Keratinocyte (primary cell): ENCODE results near the gene MYO16. TPM values are rescaled to one million over a fixed set of nuclear protein-coding genes. Genes with fewer than 3 reads are reported as not detected.
A peak's percentile ranks its signal among the peaks of the same experiment; 100 is the strongest.

Experiments used
- DNase-seq: peaks from one replicate; pipeline ENCODE4 v3.0.0-alpha.2; 2011; ENCODE audit warnings: low read depth, missing footprints, low spot score
- FAIRE-seq: peaks from 2 replicates; lab custom pipeline; 2011; peaks lifted over from hg19 to GRCh38; lab: Jason Lieb, UNC
- H2AFZ ChIP-seq: 2 replicates; pipeline ENCODE4 v1.6.0; 2012; ENCODE audit warnings: low read length, control low read depth, inconsistent platforms; ENCODE audit not compliant: control insufficient read depth
- H3K27ac ChIP-seq: 2 replicates; pipeline ENCODE4 v1.5.1; 2011; ENCODE audit warnings: low read length; ENCODE audit not compliant: control insufficient read depth, insufficient read depth
- H3K27me3 ChIP-seq: 3 replicates; pipeline ENCODE4 v1.6.0; 2011; ENCODE audit warnings: low read length; ENCODE audit not compliant: control insufficient read depth, insufficient read depth; ENCODE audit errors: extremely low read depth
- H3K36me3 ChIP-seq, 2 experiments: 2 replicates in 1 of 2; 3 replicates in 1 of 2; pipeline ENCODE4 v1.5.1; 2011; ENCODE audit warnings: low read length in 2 of 2, mild to moderate bottlenecking in 1 of 2; ENCODE audit not compliant: control insufficient read depth in 2 of 2, insufficient read depth in 2 of 2; ENCODE audit errors: extremely low read depth in 1 of 2
- H3K4me1 ChIP-seq: 3 replicates; pipeline ENCODE4 v1.5.1; 2011; ENCODE audit warnings: low read length; ENCODE audit not compliant: control insufficient read depth, insufficient read depth; ENCODE audit errors: extremely low read depth
- H3K4me2 ChIP-seq: 3 replicates; pipeline ENCODE4 v1.6.0; 2011; ENCODE audit warnings: low read depth, low read length; ENCODE audit not compliant: control insufficient read depth, insufficient read depth; ENCODE audit errors: extremely low read depth
- H3K4me3 ChIP-seq, 3 experiments: fragments of 200-600 bp in 1 of 3; sonication (generic) in 1 of 3; 2 replicates in 2 of 3; 3 replicates in 1 of 3; pipeline ENCODE4 v1.5.1; 2011 to 2016; ENCODE audit warnings: low read length in 3 of 3, mild to moderate bottlenecking in 3 of 3, control low read depth in 2 of 3, inconsistent platforms in 1 of 3, low read depth in 1 of 3, mixed read lengths in 1 of 3, mixed run types in 1 of 3, moderate library complexity in 1 of 3; ENCODE audit not compliant: control insufficient read depth in 2 of 3, insufficient read depth in 2 of 3; ENCODE audit errors: extremely low read depth in 1 of 3
- H3K79me2 ChIP-seq: 2 replicates; pipeline ENCODE4 v1.6.0; 2012; ENCODE audit warnings: low read length; ENCODE audit not compliant: control insufficient read depth, insufficient read depth
- H3K9ac ChIP-seq: 3 replicates; pipeline ENCODE4 v1.6.0; 2011; ENCODE audit warnings: low read length; ENCODE audit not compliant: control insufficient read depth, insufficient read depth; ENCODE audit errors: extremely low read depth
- H3K9me1 ChIP-seq: 3 replicates; pipeline ENCODE4 v1.6.0; 2011; ENCODE audit warnings: low read length; ENCODE audit not compliant: control insufficient read depth, insufficient read depth; ENCODE audit errors: extremely low read depth
- H3K9me3 ChIP-seq: 2 replicates; pipeline ENCODE4 v1.5.1; 2012; ENCODE audit warnings: low read depth, low read length; ENCODE audit not compliant: control insufficient read depth
- H4K20me1 ChIP-seq: 3 replicates; pipeline ENCODE4 v1.6.0; 2011; ENCODE audit warnings: low read length; ENCODE audit not compliant: control insufficient read depth, insufficient read depth; ENCODE audit errors: extremely low read depth
- CTCF ChIP-seq, 3 experiments: IDR thresholded peaks in 1 of 3; conservative IDR thresholded peaks in 1 of 3; optimal IDR thresholded peaks in 1 of 3; 2 replicates in 2 of 3; 3 replicates in 1 of 3; pipeline versions ENCODE3 to v1.5.1; 2011; ENCODE audit warnings: low read length in 3 of 3, mild to moderate bottlenecking in 3 of 3, moderate library complexity in 2 of 3, control low read depth in 1 of 3, inconsistent platforms in 1 of 3; ENCODE audit not compliant: insufficient read depth in 2 of 3; ENCODE audit errors: extremely low read depth in 1 of 3
- EZH2 ChIP-seq: IDR thresholded peaks from one replicate; pipeline ENCODE4 v1.6.1; 2012; ENCODE audit warnings: inconsistent platforms, mild to moderate bottlenecking, low read length, moderate library complexity
- dilution Hi-C: fragments of 300-500 bp; cut with MboI; formaldehyde crosslinking; loops from one replicate; pipeline ENCODE4 v1.7.0; 2020; ENCODE audit warnings: low sequenced_read_pairs; ENCODE audit not compliant: extremely low pct_ligation_motif_present
- polyA plus RNA-seq, 5 experiments: library from polyadenylated mRNA; depleted of rRNA in 3 of 5; stranded (reverse) in 3 of 5; stranded (forward) in 1 of 5; unstranded in 1 of 5; fragments of >200 nt; gene quantifications; 1 replicate in 1 of 5; 2 replicates in 3 of 5; 3 replicates in 1 of 5; pipeline versions ENCODE4 v1.2.1 to v1.2.3, GENCODE V29; 2011 to 2012; ENCODE audit warnings: missing spikeins in 2 of 5, low read depth in 1 of 5, low replicate concordance in 1 of 5

Gene MYO16
- polyA plus RNA-seq, 1 donor (not counting 4 experiments of a cell fraction or from before 2014, with no cell fraction given), result 0.08 TPM

DNA sequence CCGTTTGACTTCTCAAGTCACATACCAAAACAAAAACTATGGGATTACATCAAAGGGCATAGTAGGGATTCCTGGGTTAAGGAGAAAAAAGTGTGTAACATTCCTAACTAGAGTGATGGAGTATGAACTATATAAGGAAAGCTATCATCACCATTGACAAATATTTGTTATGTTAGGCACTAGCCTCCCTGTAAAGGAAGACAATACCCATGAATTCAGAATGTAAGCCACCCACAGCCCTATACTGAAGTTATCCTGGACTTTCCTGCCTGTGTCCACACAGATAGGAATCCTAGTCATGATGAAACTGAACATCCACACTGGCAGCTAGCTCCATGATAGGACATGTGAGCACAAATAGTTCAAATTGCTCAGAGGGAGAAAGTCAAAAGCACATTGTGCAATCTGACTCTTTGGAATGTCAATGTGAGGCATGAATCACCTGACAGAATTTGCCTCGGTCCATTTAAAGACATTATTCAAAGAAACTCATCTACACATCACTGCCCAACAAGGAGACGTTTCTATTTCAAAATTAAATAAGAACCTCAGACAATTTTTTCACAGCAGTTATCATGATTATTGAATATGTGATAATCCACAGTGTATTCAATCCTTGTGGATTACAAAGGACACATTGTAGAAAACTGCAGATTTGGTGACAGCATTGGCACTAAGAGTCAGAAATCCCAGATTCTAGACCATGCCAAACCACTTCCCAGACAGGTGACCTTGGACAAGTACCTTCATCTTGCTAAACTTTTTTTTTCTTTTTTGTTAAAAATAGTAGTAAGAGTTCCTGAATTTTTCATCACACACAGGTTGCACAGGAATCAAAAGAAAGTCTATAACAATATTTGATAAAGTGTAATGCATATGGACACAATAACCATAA lies 627.7 kb downstream of the MYO16 start:
- FAIRE-seq, result peak; percentile 99
- H3K9me3 ChIP-seq, result no peaks in the 10 kb centered on the region

More for the DNA sequence above, 627.7 kb downstream of the MYO16 start:
- no peaks in the 10 kb centered on the region for H3K27me3 ChIP-seq
- DNase-seq, result peak; percentile 90
- H3K4me2 ChIP-seq, result peak overlapping the region; percentile 72
- H3K4me3 ChIP-seq, result peak overlapping the region in 1 of 3 experiments; percentile 34
- no peaks in the 10 kb centered on the region for H4K20me1 ChIP-seq
- H2AFZ ChIP-seq, result no peak overlapping the region
- no peaks in the 10 kb centered on the region for H3K9me1 ChIP-seq
- peaks cover 54% of the 10 kb centered on the region for H3K4me1 ChIP-seq
- H3K79me2 ChIP-seq, result peaks cover 12% of the 10 kb centered on the region
- peak overlapping the region; percentile 53 for H3K9ac ChIP-seq
- TF ChIP-seq CTCF (optimal IDR thresholded peaks at IDR 0.05 in 1 of 3, IDR thresholded peaks at IDR 0.05 in 1 of 3, conservative IDR thresholded peaks at IDR 0.05 in 1 of 3; ENCODE audit: extremely low read depth in 1 of 3, insufficient read depth in 2 of 3, low read length in 3 of 3), result no peak
- TF ChIP-seq EZH2, result no peak
- peak overlapping the region; percentile 96 for H3K27ac ChIP-seq
- H3K36me3 ChIP-seq, result no peaks in the 10 kb centered on the region
- dilution Hi-C loops, result no loop called here
